CD1c-positive myeloid dendritic cell (primary cell): Measurements from ENCODE around the gene TP53I13.
A peak's percentile ranks its signal among the peaks of the same experiment; 100 is the strongest.

ENCODE experiments used
- DNase-seq: peaks from one replicate; pipeline ENCODE4 v3.0.0-alpha.2; 2016; ENCODE audit errors: extremely low spot score

TP53I13 gene

GRCh38 chr17:29567304-29567553, 1.3 kb upstream of the TP53I13 start:
- no peak for DNase-seq

- peak; percentile 72 for DNase-seq
Measured at GRCh38 chr17:29567554-29568330, 759 bp upstream of the TP53I13 start.

- DNase-seq, result no peak
Measured at GRCh38 chr17:29569245-29569950, 897 bp downstream of the TP53I13 start.

DNA sequence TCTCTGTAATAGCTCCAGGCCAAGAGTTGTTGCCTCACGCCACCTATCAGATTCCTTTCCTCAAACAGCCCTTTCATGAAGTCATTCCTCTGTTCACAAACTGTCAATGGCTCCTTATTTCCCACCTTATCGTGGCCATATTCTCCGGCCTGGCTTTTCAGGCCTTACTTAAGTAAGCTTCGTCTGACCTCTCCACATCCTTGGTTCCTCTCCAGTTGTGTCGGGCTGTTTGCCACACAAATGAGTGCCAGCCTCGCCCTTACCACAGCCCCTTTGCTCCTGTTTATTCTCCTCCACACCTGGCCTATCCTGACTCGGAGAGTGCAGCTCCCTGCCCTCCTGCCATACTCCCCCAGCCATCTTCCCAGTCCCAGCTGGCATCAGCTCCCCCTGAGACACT, 2.0 kb downstream of the TP53I13 start:
- DNase-seq, result no peak

DNA sequence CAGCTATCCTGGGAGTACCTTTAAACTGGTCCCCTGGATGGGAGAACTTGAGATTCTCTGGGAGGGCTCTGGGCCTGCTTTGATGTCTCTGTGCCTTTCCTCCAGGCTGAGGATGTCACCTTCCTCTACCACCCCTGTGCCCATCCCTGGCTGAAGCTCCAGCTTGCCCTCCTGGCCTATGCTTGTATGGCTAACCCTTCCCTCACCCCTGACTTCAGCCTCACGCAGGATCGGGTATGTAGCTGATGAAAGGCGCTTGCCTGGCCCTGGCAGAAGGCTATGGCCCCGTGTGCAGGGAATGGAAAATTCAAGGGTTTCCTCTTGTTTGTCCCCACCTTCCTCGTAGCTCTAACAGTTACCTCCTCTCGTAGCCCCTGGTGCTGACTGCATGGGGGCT, 3.0 kb downstream of the TP53I13 start:
- no peak for DNase-seq

DNA sequence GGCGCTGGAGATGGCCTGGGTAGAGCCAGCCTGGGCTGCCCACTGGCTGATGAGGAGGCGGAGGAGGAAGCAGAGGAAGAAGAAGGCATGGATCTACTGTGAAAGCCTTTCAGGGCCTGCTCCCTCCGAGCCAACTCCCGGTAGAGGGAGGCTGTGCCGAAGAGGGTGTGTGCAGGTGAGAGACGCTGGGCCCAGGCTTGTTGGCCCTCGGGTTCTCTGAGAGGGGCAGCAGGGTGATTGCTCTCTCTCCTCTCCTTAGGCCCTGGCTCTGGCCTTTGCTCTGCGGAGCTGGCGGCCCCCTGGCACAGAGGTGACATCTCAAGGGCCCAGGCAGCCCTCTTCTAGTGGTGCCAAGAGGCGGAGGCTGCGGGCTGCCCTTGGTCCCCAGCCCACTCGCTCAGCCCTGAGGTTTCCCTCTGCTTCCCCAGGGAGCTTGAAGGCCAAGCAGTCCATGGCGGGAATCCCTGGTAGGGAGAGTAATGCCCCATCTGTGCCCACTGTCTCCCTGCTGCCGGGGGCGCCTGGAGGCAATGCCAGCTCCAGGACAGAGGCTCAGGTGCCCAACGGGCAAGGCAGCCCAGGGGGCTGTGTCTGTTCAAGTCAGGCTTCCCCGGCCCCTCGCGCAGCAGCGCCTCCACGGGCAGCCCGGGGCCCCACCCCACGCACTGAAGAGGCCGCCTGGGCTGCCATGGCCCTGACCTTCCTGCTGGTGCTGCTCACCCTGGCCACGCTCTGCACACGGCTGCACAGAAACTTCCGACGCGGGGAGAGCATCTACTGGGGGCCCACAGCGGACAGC, 3.6 kb downstream of the TP53I13 start:
- no peak for DNase-seq

DNA sequence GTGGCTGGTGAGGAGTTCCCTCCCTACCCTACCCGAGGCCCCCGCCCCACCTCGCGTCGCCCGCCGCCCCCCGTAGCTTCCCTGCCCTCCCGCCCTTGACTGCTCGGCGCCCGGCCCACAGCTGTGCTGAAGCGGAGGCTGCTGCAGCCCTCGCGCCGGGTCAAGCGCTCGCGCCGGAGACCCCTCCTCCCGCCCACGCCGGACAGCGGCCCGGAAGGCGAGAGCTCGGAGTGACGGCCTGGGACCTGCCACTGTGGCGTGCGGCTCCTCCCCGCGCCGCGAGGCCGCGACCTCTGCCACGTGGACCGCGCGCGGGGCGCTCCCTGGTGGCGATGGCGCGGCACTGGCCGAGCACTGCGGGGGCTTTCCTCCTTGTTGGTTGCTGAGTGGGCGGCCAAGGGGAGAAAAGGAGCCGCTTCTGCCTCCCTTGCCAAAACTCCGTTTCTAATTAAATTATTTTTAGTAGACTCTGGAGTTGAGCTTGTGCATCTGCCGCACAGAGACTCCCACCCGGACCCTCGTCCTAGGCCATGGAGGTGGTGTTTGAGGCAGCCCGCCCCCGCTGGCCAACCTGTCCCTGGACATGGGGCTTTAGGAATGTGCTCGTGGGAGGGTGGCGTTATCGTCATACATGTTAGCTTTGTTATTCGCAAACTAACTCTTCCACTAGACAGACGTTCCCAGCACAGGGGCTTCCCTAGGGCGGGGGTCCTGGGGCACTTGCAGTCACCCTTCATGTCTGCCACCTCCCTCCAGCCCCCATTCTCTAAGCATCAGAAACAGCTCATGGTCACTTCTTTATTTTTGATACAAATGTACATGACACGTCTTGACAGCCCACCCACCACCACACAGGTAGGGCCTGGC, 4.4 kb downstream of the TP53I13 start:
- peak; percentile 84 for DNase-seq

GRCh38 chr17:29573558-29573869, 5.0 kb downstream of the TP53I13 start:
- no peak for DNase-seq

GRCh38 chr17:29573871-29574731, 5.6 kb downstream of the TP53I13 start:
- no peak for DNase-seq

GRCh38 chr17:29574732-29575510, 6.4 kb downstream of the TP53I13 start:
- DNase-seq, result no peak

DNA sequence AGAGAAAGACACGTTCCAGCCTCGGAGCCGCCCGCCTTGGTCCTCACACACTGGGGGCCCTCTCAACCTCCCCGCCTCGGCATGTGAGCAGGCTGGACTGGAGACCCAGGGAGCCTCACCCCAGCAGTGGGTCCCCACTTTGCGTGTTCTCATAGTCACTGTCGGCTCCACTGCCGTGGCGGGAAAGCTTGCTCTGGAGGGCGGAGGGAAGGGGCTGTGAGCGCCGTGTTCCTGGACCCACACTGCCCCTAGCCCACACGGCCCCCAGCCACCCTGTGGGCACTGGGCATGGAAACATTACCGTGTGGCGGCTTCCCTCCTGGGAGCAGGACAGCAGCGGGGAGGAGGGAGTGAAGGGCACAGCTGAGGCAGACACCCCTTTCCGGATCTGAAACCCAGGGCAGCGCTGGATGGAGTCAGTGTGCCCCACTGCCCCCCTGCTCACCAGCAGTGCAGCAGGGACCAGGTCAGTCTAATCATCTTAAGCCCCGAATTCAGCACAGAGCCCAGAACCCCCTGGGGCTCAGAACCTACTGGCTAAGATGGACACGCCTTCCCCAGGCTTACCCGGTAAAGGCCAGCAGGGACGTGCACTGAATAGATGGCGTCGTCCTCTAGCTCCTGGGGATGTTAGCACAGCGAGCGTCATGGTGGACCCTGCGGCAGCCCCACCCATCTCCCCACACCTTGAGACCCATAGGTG, 7.2 kb downstream of the TP53I13 start:
- DNase-seq, result no peak

DNA sequence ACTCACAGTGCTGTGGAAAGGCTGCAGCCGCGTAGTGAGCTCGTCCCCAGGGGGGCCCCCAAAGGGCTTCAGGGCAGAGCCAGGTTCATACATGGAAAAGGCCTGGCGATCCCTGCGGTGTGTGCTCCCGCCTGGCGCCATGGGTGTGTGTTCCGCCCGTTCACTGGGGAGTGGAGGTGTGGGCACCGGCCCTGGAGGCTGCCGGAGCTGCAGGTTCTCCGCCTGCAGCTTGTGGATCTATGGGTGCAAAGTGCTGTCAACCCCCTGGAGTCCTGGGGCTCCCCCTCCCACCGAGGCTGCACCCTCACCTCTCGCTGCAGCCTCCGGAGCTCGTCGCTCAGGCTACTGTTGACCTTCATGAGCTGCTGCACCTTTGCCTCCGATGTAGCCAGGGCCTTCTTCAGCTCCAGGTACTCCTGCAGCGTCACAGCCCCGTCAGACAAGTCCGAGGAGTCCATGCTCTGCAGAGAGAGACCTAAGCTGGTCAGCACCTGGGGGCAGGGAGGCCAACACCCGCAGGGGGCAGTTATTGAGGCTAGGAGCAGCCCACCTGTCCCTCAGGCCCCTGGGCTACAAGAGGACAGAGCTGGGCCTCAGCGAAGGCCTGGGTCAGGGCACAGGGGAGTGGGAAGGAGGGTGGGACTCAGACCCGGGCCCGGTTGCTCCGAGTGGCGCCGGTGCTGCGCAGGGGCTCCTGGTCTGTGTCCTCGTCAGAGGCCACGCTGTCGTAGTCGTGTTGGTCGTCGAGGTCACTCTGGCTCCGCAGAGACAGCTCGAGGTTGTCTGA, 7.9 kb downstream of the TP53I13 start:
- no peak for DNase-seq

DNA sequence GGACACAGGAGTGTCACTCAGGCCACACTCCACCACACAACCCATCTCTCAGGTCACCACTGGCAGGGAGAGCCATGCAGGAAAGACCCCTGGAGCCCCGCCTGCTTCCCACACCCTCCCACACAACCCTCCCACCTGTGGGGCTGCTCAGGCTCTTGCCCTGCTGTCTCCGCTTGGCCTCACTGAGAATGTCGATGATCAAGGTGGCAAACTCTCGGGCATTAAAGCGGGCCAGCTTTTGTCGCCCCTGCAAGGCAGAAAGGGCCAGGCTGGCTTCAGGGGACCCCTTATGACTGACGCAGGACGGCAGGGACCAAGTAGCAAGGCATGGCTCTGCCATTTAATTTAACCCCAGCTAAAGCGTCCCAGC, 8.5 kb downstream of the TP53I13 start:
- DNase-seq, result no peak

GRCh38 chr17:29577385-29578211, 9.1 kb downstream of the TP53I13 start:
- DNase-seq, result no peak

GRCh38 chr17:29578626-29579485, 10.4 kb downstream of the TP53I13 start:
- no peak for DNase-seq

- peak; percentile 93 for DNase-seq
Measured at GRCh38 chr17:29579866-29580771, 11.6 kb downstream of the TP53I13 start.
